CD4-positive, alpha-beta T cell (primary cell): ENCODE measurements around the gene GLDC. TPM values are rescaled to one million over a fixed set of nuclear protein-coding genes. Genes with fewer than 3 reads are reported as not detected.

ENCODE experiments used
- ATAC-seq: fragments of 200-7000 bp; cut with Tn5 transposase; one replicate; pipeline ENCODE4 v1.10.0; 2022; ENCODE audit warnings: mild to moderate bottlenecking; ENCODE audit not compliant: poor library complexity
- CTCF ChIA-PET: fragments of 350-600 bp; sonication (Branson Sonifier 250); formaldehyde crosslinking; loops from one replicate; lab custom pipeline; 2021; ENCODE audit warnings: antibody characterized with exemption, inconsistent platforms; lab: Charles Lee
- POLR2A ChIA-PET: fragments of 350-600 bp; sonication (Branson Sonifier 250); formaldehyde crosslinking; loops from one replicate; lab custom pipeline; 2021; ENCODE audit warnings: antibody characterized with exemption, inconsistent platforms; lab: Charles Lee
- DNase-seq, 14 experiments: peaks; one replicate each; pipeline ENCODE4 v3.0.0-alpha.2; 2013 to 2020; ENCODE audit warnings: mixed read lengths in 2 of 14
- H3K27ac ChIP-seq, 2 donors: one replicate each; pipeline versions ENCODE4 v1.5.1 to v1.7.0; 2013; ENCODE audit warnings: low read length in 2 of 2, low read depth in 1 of 2, mild to moderate bottlenecking in 1 of 2
- H3K27me3 ChIP-seq, 2 experiments: 1 replicate in 1 of 2; 2 replicates in 1 of 2; pipeline versions ENCODE4 v1.6.1 to v1.7.0; 2013; ENCODE audit warnings: low read length in 2 of 2, control low read depth in 1 of 2, mild to moderate bottlenecking in 1 of 2, moderate library complexity in 1 of 2; ENCODE audit not compliant: insufficient read depth in 2 of 2, control insufficient read depth in 1 of 2
- H3K36me3 ChIP-seq: one replicate; pipeline ENCODE4 v1.6.1; 2013; ENCODE audit warnings: low read length, control low read depth; ENCODE audit not compliant: insufficient read depth
- H3K4me1 ChIP-seq: one replicate; pipeline ENCODE4 v1.6.1; 2013; ENCODE audit warnings: low read length, control low read depth; ENCODE audit not compliant: insufficient read depth
- H3K4me3 ChIP-seq: one replicate; pipeline ENCODE4 v1.5.1; 2013; ENCODE audit warnings: mild to moderate bottlenecking, low read length, moderate library complexity
- H3K9me3 ChIP-seq, 2 experiments: 1 replicate in 1 of 2; 2 replicates in 1 of 2; pipeline versions ENCODE4 v1.6.1 to v1.7.0; 2013; ENCODE audit warnings: low read length in 2 of 2, mild to moderate bottlenecking in 2 of 2, control low read depth in 1 of 2, moderate library complexity in 1 of 2; ENCODE audit not compliant: control insufficient read depth in 1 of 2, insufficient read depth in 1 of 2
- H3K27ac Mint-ChIP-seq: one replicate; pipeline ENCODE4 v1.8.0; 2020; ENCODE audit warnings: mixed read lengths
- H3K27me3 Mint-ChIP-seq: one replicate; pipeline ENCODE4 v1.8.0; 2021; ENCODE audit warnings: mixed read lengths
- H3K36me3 Mint-ChIP-seq: one replicate; pipeline ENCODE4 v1.8.0; 2021; ENCODE audit warnings: low read depth, mixed read lengths
- H3K4me1 Mint-ChIP-seq: one replicate; pipeline ENCODE4 v1.8.0; 2021; ENCODE audit warnings: low read depth, mixed read lengths
- H3K4me3 Mint-ChIP-seq: one replicate; pipeline ENCODE4 v1.8.0; 2020; ENCODE audit warnings: mild to moderate bottlenecking, mixed read lengths
- H3K9me3 Mint-ChIP-seq: one replicate; pipeline ENCODE4 v1.8.0; 2020; ENCODE audit warnings: mixed read lengths
- CTCF ChIP-seq: fragments of 200-600 bp; IDR thresholded peaks from one replicate; pipeline ENCODE4 v1.8.0; 2022; ENCODE audit warnings: antibody characterized with exemption, mild to moderate bottlenecking
- intact Hi-C, 2 experiments: fragments of 100-400 bp; cut with DNase I in 1 of 2; cut with micrococcal nuclease in 1 of 2; formaldehyde crosslinking; loops; one replicate each; pipeline versions ENCODE4 v1.15.1 to v1.9.0; 2023 to 2025; cut with DNase I, micrococcal nuclease
- total RNA-seq, 174 experiments: library from RNA in 2 of 174; stranded (reverse) in 2 of 174; gene quantifications; one replicate each; pipeline ENCODE4 v1.2.3 and lab custom pipeline; 2021 to 2026

GLDC gene
- total RNA-seq, 2 experiments from 2014 or later, result not detected

GRCh38 chr9:6581253-6581652 lies 64.3 kb downstream of the GLDC start:
- H3K36me3 ChIP-seq, result no peaks in the 10 kb centered on the region
- POLR2A ChIA-PET, result interaction anchor here (0.6 kb wide), 1 partner anchor 431 kb away, joined by 3 read pairs; no protein-coding TSS in a partner anchor

GRCh38 chr9:6579613-6580012 lies 65.9 kb downstream of the GLDC start:
- ChIA-PET POLR2A (no interaction called here), CTCF (no interaction called here)
- Mint-ChIP-seq H3K9me3 (no peaks in the 10 kb centered on the region), H3K27ac (no peak overlapping the region), H3K36me3 (no peaks in the 10 kb centered on the region), H3K27me3 (peaks cover 6% of the 10 kb centered on the region), H3K4me1 (no peaks in the 10 kb centered on the region), H3K4me3 (no peak overlapping the region)
- TF ChIP-seq CTCF, result no peak
- intact Hi-C loops, result loop anchor here (5.0 to 10.0 kb wide), 2 partner anchors 108 to 955 kb away; no protein-coding TSS in a partner anchor
- DNase-seq, result no peak
- Histone ChIP-seq H3K4me3 (no peak overlapping the region), H3K4me1 (no peaks in the 10 kb centered on the region), H3K9me3 (no peaks in the 10 kb centered on the region), H3K27ac (no peak overlapping the region), H3K36me3 (no peaks in the 10 kb centered on the region), H3K27me3 (no peaks in the 10 kb centered on the region)
- ATAC-seq, result no peak

More at GRCh38 chr9:6581253-6581652, 64.3 kb downstream of the GLDC start:
- Mint-ChIP-seq H3K4me1 (no peaks in the 10 kb centered on the region), H3K36me3 (no peaks in the 10 kb centered on the region), H3K27ac (no peak overlapping the region), H3K9me3 (no peaks in the 10 kb centered on the region), H3K27me3 (peaks cover 6% of the 10 kb centered on the region), H3K4me3 (no peak overlapping the region)
- Histone ChIP-seq H3K27me3 (no peaks in the 10 kb centered on the region), H3K9me3 (no peaks in the 10 kb centered on the region), H3K4me1 (no peaks in the 10 kb centered on the region), H3K4me3 (no peak overlapping the region), H3K27ac (no peak overlapping the region)
- intact Hi-C loops, result loop anchor here (5.0 to 10.0 kb wide), 2 partner anchors 106 to 954 kb away; no protein-coding TSS in a partner anchor
- TF ChIP-seq CTCF, result no peak
- ATAC-seq (no peak), DNase-seq (no peak)
- CTCF ChIA-PET, result no interaction called here

- no peak overlapping the region for H3K4me3 Mint-ChIP-seq
- POLR2A ChIA-PET, result no interaction called here
These were observed 68.5 kb downstream of the GLDC start for GRCh38 chr9:6576987-6577386.

More at GRCh38 chr9:6576987-6577386, 68.5 kb downstream of the GLDC start:
- DNase-seq (no peak), ATAC-seq (no peak)
- no peak for TF ChIP-seq CTCF
- Histone ChIP-seq H3K4me3 (no peak overlapping the region), H3K27ac (no peak overlapping the region), H3K27me3 (no peaks in the 10 kb centered on the region), H3K36me3 (no peaks in the 10 kb centered on the region), H3K4me1 (no peaks in the 10 kb centered on the region), H3K9me3 (no peaks in the 10 kb centered on the region)
- Mint-ChIP-seq H3K9me3 (no peaks in the 10 kb centered on the region), H3K27ac (no peak overlapping the region), H3K27me3 (peaks cover 10% of the 10 kb centered on the region), H3K36me3 (no peaks in the 10 kb centered on the region), H3K4me1 (no peaks in the 10 kb centered on the region)
- CTCF ChIA-PET, result no interaction called here
- intact Hi-C loops, result no loop called here
